ENCODE results near the gene AFF1.

DNA sequence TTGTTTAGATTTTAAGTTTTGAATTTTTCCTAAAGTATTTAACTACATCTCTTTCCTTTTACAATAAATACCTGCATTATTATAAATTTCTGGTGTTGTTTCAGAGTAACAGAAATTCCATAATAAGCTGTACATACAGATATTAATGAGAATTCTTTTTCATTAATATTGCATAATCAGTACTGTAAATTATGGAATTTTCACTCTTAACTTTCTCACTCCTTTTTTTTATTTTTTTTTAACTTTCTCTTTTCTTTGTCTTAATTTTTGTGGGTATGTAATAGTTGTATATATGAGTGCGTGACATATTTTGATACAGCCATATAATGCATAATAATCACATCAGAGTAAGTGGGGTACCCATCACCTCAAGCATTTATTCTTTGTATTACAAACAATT is 175.1 kb downstream of the AFF1 start:
- TF ChIP-seq POLR2A (IDR thresholded peaks at IDR 0.05; ENCODE audit: low read depth, low read length) (no peak), POLR2AphosphoS5 (IDR thresholded peaks at IDR 0.05; ENCODE audit: low read depth, low read length) (no peak), SPI1 (IDR thresholded peaks at IDR 0.05; ENCODE audit: low read depth, low read length) (no peak), TAF1 (IDR thresholded peaks at IDR 0.05; ENCODE audit: low read depth, low read length) (no peak), POU2F2 (IDR thresholded peaks at IDR 0.05; ENCODE audit: low read depth, low read length) (no peak)
